Motor neuron (in vitro differentiated cells): Measurements from ENCODE around the gene RFTN1. TPM values are rescaled to one million over a fixed set of nuclear protein-coding genes. Genes with fewer than 3 reads are reported as not detected.
A peak's percentile ranks its signal among the peaks of the same experiment; 100 is the strongest.
"Not testable (repeated sequence)": the region's sequence is repeated elsewhere in the genome, so short reads cannot be mapped to it uniquely, and the experiment has no call there.

Experiments
- ATAC-seq, 8 experiments: fragments of 200-7000 bp; cut with Tn5 transposase; replicated peaks in 6 of 8; 2 replicates each; pipeline ENCODE4 v1.8.0; 2021; ENCODE audit warnings: mild to moderate bottlenecking in 8 of 8, moderate library complexity in 8 of 8
- H3K27ac ChIP-seq, 2 donors: fragments of 250-450 bp; sonication (Bioruptor Pico); 2 replicates each; pipeline ENCODE4 v1.9.0; 2021; ENCODE audit warnings: antibody characterized with exemption in 2 of 2, mild to moderate bottlenecking in 2 of 2, moderate library complexity in 1 of 2
- H3K4me1 ChIP-seq, 2 donors: fragments of 250-450 bp; sonication (Bioruptor Pico); replicated peaks in 1 of 2; 2 replicates each; pipeline ENCODE4 v1.6.1; 2021; ENCODE audit warnings: antibody characterized with exemption in 2 of 2, mild to moderate bottlenecking in 2 of 2, moderate library complexity in 1 of 2
- H3K4me3 ChIP-seq, 5 donors: fragments of 250-450 bp; sonication (Bioruptor Pico); 2 replicates each; pipeline ENCODE4 v1.9.0; 2021; ENCODE audit warnings: antibody characterized with exemption in 5 of 5, mild to moderate bottlenecking in 5 of 5, moderate library complexity in 4 of 5
- WGBS, 10 experiments: fragments of 450-650 bp; shearing (Covaris generic); methylation state at CpG; one replicate each; pipeline ENCODE4 v1.0.0; 2022; 5-methylcytosine and 5-hydroxymethylcytosine counted together
- in situ Hi-C, 9 experiments: fragments of 400-800 bp; cut with MboI; loops; one replicate each; pipeline ENCODE4 v1.15.0; 2021; ENCODE audit warnings: low sequenced_read_pairs in 9 of 9, low pct_unique_long_range_greater_than_20kb in 2 of 9; ENCODE audit not compliant: unreplicated experiment in 9 of 9
- total RNA-seq, 8 experiments: library from RNA; unstranded; fragments of 300-600 nt; gene quantifications; 2 replicates each; pipeline versions ENCODE4 v1.2.3 to v1.2.4, GENCODE V29; 2022

The RFTN1 gene
- total RNA-seq, 8 experiments from 2014 or later, result 2.4 to 27.9 (median 6.7) TPM

DNA sequence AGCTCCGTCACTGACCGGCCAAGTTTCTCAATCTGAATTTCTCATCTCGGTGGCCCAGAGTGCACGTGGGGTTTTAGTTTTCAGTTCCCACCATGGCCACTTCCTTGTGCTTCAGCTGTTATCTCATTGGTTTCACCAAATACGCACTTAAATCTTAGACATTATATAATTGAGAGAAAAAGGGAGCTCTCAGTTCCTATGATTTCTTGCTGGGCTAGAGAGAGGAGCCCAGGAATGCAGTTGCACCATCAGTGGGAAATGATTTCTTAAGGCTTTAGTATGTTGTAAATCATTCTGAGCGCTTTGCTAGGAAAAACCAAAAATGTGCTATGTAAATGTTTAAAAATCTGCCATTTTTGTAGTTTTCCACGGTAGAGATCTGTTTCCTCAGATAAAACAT, 195.3 kb downstream of the RFTN1 start:
- Histone ChIP-seq H3K27ac (no peak overlapping the region), H3K4me1 (no peaks in the 10 kb centered on the region), H3K4me3 (no peak overlapping the region)
- ATAC-seq, result no peak
- WGBS, 10 experiments, result 54 to 100% (median 92%) methylated on average over 1 to 7 of the region's 7 CpGs; no CpG with 5 or more reads in 1 of the 10 experiments
- in situ Hi-C loops, result no loop called here

DNA sequence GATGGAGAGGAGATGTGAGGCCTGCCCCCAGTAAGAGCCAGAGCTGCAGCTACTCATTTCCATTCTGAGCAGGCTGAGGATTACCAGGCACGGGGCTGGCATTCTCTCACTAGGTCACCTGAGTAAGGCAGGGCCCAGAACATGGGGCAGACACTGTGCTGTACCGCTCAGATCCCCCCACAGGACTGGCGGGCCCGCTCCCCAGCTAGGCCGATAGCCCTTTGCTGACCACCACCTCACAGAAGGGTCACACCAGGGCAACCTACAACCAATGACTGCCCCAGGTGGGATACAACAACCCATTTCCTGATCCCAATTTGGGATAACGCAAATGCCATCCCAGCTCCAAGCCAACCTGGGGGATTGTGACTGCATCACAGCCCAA, 195.9 kb downstream of the RFTN1 start:
- in situ Hi-C loops, result no loop called here
- H3K4me3 ChIP-seq, result no peak overlapping the region
- ATAC-seq, result no peak
- no peak overlapping the region for H3K27ac ChIP-seq
- no peaks in the 10 kb centered on the region for H3K4me1 ChIP-seq
- 40 to 92% methylated on average over 1 to 2 of the region's 6 CpGs; no CpG with 5 or more reads in 8 of the 10 experiments for WGBS, 10 experiments

DNA sequence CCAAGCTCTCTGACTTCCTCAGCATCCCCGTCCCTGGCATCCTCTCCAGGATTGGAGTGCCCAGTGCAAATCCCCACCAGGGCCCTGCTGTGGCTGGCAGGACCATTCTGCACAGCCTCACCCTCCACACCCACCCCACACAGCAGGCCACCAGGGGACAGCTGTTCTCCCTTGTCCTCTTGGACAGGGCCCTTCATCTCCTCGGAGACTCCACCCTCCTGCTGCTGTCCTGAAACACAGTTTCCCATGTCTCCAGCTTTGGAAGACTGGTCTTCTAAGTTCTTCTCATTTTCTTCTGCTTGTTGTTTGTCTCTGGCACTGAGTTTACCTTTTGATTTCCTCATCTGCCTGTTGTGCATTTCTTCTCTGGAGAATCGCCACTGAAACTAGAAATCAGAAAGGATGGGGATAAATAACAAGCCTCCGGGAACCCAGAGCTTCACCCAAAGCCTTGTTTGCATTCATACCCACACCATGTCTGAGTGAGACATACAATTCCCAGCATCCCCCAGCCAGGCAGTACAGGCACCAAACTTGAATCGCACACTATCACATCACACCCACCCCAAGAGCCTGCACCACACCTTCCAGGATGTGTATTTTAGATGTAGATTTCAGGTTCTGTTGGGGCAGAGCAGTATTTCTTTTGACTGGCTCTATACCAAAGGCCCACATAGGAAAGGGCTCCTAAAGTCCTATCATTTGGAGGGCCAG, 196.5 kb downstream of the RFTN1 start:
- 57 to 96% (median 83%) methylated on average over 2 to 4 of the region's 5 CpGs; no CpG with 5 or more reads in 3 of the 10 experiments for WGBS, 10 experiments
- in situ Hi-C loops, result no loop called here
- ATAC-seq, result no peak
- H3K4me1 ChIP-seq, result no peaks in the 10 kb centered on the region
- H3K27ac ChIP-seq, result no peak overlapping the region
- no peak overlapping the region for H3K4me3 ChIP-seq

DNA sequence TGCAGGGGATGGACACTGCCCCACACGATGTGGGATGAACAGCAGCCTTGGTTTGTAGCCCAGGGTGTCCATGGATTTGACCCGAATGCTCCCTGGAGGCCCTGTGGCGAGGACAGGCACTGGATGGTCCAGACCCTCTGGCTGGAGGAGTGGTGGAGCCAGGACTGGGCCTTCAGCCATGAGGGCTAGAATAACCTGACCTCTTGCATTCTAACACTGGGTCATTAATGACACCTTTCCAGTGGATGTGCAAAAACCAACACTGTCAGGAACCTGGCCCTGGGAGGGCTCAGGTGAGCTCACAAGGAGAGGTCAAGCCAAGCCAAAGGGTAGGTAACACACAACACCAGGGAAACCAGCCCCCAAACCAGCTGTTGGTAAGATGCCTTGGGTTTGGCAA, 197.1 kb downstream of the RFTN1 start:
- Histone ChIP-seq H3K4me1 (no peaks in the 10 kb centered on the region), H3K4me3 (no peak overlapping the region), H3K27ac (no peak overlapping the region)
- ATAC-seq, result no peak
- 80 to 100% methylated on average over 1 of the region's 3 CpGs; no CpG with 5 or more reads in 8 of the 10 experiments for WGBS, 10 experiments
- in situ Hi-C loops, result no loop called here

DNA sequence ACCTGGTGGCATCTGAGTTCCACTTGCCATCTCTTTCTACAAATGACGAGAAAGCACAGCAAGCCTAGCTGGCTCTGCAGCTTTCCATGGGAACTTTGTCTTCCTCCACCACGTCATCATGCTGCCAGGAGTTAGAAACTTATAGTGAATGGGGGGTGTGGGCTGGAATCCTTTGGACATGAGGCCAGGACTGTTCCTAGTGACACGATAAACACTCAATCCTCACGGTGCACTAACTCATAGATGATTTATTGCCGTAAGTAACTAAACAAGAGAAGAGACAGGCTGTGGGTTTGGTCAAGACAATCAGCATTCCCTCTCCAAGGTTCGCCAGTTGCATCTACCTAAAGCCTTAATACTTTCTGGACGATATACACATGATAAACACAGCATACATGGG, 197.9 kb downstream of the RFTN1 start:
- H3K4me1 ChIP-seq, result no peaks in the 10 kb centered on the region
- in situ Hi-C loops, result no loop called here
- H3K27ac ChIP-seq, result no peak overlapping the region
- WGBS, 10 experiments, result 59 to 100% (median 90%) methylated on average over 2 to 7 of the region's 7 CpGs; no CpG with 5 or more reads in 1 of the 10 experiments
- ATAC-seq, result no peak
- no peak overlapping the region for H3K4me3 ChIP-seq

DNA sequence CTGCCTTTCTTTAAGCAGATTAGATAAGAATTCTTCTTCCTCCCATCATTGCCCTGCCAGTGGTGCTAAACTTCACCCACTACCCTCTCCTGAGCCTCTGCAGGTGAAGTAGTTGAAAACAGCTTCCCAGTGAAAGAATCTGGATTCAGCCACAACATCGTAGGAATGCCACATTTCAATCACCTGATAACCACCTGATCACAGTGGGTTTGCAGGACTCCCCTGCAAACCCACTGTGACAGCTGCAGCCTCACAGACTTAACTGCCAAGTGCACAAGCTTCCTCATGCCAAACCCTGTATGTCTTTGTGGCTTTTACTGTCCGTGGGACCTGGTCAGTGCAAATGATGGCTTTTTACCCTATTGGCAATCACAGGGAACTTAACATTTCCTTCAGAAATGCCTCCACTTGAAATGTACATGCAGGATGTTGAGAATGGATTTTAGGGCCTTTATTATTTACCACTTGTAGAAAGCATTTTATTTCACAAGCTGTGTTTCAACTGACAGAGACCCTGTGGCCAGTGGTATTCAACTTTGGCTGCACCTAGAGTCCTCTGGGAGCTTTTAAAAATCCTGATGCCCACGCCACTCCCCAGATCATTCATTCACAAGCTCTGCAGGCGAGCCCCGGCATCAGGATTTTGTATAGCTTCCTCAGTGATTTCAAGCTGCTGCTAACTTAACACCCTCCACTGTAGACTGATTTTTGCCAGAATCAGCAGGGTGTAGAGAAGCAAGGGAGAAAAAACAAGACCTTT, 199.4 kb downstream of the RFTN1 start:
- 83 to 100% (median 90%) methylated on average over 2 to 5 of the region's 5 CpGs; no CpG with 5 or more reads in 3 of the 10 experiments for WGBS, 10 experiments

DNA sequence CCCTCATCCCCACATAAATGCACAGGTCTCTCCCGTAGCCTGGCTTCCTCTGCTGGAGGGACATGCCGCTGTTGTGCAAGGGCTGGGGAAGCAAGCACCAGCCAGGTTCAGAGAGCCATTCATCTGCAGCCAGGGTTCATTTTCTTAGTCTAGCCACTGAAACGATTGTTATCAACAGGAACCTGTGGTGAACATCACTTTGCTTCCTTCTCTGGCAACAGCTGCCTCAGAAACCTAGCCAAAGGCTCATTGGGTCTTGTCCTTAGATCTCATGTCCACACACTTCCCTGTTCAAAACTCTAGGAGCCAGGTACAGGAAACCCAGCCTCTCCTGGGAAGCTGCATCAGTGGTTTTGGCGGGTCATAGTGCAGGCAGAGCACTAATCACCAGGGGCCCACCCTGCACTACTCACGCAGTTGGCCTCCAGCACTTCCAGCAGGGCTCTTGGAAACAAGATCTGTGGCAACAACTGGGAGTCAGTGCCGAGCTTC, 201.5 kb downstream of the RFTN1 start:
- Histone ChIP-seq H3K4me1 (no peaks in the 10 kb centered on the region), H3K27ac (no peak overlapping the region), H3K4me3 (no peak overlapping the region)
- peak in 1 of 8 experiments; percentile 81 for ATAC-seq
- in situ Hi-C loops, result no loop called here
- WGBS, 10 experiments, result 40 to 100% (median 89%) methylated on average over 1 to 5 of the region's 6 CpGs; no CpG with 5 or more reads in 1 of the 10 experiments

More for the DNA sequence above, 199.4 kb downstream of the RFTN1 start:
- Histone ChIP-seq H3K27ac (no peak overlapping the region), H3K4me1 (no peaks in the 10 kb centered on the region), H3K4me3 (no peak overlapping the region)
- ATAC-seq, result no peak
- in situ Hi-C loops, result no loop called here

DNA sequence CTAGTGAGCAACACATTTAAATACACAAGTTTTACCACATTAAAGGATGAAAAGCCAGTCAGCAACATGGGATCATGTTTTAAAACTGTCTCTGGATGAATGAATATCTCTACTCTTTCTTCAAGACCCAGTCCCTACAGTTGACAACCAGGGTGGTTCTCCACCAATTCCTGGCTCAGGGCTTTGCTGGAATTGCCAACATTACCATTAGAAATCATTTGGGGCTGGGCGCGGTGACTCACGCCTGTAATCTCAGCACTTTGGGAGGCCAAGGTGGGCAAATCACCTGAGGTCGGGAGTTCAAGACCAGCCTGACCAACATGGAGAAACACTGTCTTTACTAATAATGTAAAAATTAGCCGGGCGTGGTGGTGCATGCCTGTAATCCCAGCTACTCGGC, 203.0 kb downstream of the RFTN1 start:
- in situ Hi-C loops, H3K27ac ChIP-seq: not testable (repeated sequence)
- WGBS, 10 experiments, result 83 to 100% (median 97%) methylated on average over 1 to 7 of the region's 7 CpGs; no CpG with 5 or more reads in 3 of the 10 experiments

DNA sequence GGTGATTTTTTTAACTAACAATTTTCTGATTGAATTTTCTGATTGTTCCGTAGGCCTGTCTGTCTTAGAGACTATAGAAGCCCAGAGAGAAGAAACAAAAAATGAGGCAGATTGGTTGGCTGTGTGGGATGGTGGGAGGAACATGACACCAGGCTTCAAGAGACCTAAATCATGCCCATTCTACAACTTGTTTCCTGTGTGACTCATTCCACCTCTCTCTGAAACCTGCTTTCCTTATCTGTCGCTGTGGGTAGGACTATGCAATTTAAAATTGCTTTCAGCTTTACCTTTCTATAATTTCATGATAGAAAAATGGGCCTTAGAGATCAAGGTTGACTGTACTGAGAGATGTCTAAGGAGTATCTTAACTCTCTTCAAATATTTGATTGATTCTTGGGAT, 203.9 kb downstream of the RFTN1 start:
- peak in 2 of 8 experiments; percentile 50 to 59 for ATAC-seq
- Histone ChIP-seq H3K4me1 (no peaks in the 10 kb centered on the region), H3K27ac (no peak overlapping the region), H3K4me3 (no peak overlapping the region)
- 60 to 100% (median 100%) methylated on average over 1 of the region's 2 CpGs; no CpG with 5 or more reads in 7 of the 10 experiments for WGBS, 10 experiments
- in situ Hi-C loops, result loop anchor here in 1 of 9 experiments (10.0 kb wide), 1 partner anchor 205 kb away; the partner anchor contains the start of gene RFTN1

More for the DNA sequence above, 203.0 kb downstream of the RFTN1 start:
- not testable (repeated sequence) for ATAC-seq, H3K4me3 ChIP-seq, H3K4me1 ChIP-seq

DNA sequence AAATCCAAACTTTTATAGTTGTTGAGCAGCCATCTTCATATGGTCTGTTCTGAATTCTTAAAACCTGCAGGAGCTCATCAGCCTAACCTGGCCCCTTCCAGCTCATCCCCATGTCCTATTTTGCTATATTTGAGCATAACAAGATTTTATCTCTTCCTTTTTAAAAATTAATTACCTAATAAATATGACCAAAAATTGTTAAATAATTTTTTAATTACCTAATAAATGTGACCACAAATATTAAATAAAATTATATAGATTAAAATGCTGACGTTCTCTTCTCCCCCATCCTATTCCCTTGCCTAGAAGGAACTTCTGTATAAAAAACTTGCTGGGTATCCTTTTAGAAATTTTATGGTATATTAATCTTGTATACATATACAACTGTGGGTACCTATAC, 204.8 kb downstream of the RFTN1 start:
- H3K4me3 ChIP-seq, result no peak overlapping the region
- in situ Hi-C loops, result loop anchor here in 1 of 9 experiments (10.0 kb wide), 1 partner anchor 206 kb away; the partner anchor contains the start of gene RFTN1
- ATAC-seq, result no peak
- H3K4me1 ChIP-seq, result no peaks in the 10 kb centered on the region
- 80 to 100% (median 100%) methylated on average over 1 of the region's 1 CpG; no CpG with 5 or more reads in 1 of the 10 experiments for WGBS, 10 experiments
- no peak overlapping the region for H3K27ac ChIP-seq

DNA sequence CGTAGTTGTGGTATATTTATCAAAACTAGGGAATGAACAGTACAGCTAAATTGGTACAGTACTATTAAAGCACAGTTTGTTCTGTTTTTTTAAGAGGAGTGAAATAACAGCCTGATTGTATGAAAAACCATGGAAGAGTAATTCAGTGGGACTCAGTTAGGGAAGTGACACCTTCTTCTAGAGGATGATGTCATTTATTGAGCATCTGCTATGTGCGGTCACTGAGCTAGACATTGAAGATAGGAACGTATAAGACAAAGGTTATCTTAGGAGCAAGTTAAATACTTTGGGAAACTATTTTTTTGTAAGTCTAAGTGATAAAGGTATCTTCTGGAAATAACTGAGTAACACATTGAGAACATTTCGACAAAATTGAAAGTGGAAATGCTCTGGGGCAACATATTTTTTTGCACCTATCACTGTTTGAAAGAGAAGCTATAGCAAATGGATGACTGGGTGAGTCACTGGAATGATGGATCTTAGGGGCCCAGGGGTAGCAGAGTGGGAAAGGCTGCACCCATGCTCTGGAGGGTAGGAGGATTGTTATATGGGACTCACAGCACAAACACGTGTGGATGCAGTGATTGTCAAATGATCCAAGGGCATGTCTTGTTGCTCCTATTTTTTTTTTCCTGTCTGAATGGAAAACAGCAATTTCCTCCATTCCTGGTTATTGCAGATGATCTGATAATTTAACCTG, 205.5 kb downstream of the RFTN1 start:
- H3K27ac ChIP-seq, result no peak overlapping the region
- H3K4me3 ChIP-seq, result no peak overlapping the region
- WGBS, 10 experiments, result 81 to 100% (median 94%) methylated on average over 2 to 5 of the region's 5 CpGs
- H3K4me1 ChIP-seq, result no peaks in the 10 kb centered on the region
- in situ Hi-C loops, result loop anchor here in 1 of 9 experiments (10.0 kb wide), 1 partner anchor 207 kb away; the partner anchor contains the start of gene RFTN1
- no peak for ATAC-seq

DNA sequence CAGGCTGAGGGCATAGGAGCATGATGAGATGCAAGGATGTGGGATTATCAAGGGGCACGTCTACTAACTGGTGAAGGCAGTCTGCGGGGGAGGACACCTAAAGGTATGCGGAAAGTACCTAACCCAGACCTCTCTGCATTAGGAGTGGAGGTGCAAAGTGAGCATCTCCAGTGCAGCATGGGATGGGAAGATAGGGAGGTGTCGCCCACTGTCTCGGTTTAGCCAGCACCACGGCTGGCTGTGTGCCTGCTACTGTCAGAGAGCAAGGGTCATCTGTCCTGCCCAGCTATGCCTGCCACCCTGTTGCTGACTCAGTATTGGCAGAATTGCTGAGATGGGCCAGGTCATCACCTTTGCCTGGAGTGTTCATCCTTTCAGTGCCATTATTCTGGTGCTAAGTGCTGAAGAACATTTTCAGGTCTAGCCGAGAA, 208.4 kb downstream of the RFTN1 start:
- WGBS, 10 experiments, result 75 to 100% (median 100%) methylated on average over 1 to 2 of the region's 7 CpGs; no CpG with 5 or more reads in 4 of the 10 experiments
- Histone ChIP-seq H3K4me1 (peaks cover 4 to 10% of the 10 kb centered on the region in 2 donors), H3K4me3 (no peak overlapping the region), H3K27ac (no peak overlapping the region)
- in situ Hi-C loops, result loop anchor here in 1 of 9 experiments (10.0 kb wide), 1 partner anchor 210 kb away; the partner anchor contains the start of gene RFTN1
- no peak for ATAC-seq
